ENCODE measurements around the gene SERPINB11. TPM values are rescaled to one million over a fixed set of nuclear protein-coding genes. Genes with fewer than 3 reads are reported as not detected.
"Not testable (repeated sequence)": the region's sequence is repeated elsewhere in the genome, so short reads cannot be mapped to it uniquely, and the experiment has no call there.

SERPINB11 gene
- total RNA-seq: not detected
- not detected for polyA plus RNA-seq
- long read RNA-seq, donor 1: 0 reads
- long read RNA-seq, donor 2: 0 reads

- ATAC-seq (ENCODE audit: low FRiP score) (no peak), DNase-seq (no peak)
- Histone ChIP-seq H3K27ac (ENCODE audit: low read depth in 1 of 2, low read length in 2 of 2) (no peak within 1 kb of the TSS), H3K4me3 (ENCODE audit: low read length in 2 of 2) (no peak within 1 kb of the TSS), H3K36me3 (ENCODE audit: control insufficient read depth in 1 of 2, insufficient read depth in 2 of 2, low read length in 1 of 2) (no peaks in the 10 kb centered on the region), H3K9me3 (ENCODE audit: control insufficient read depth, low read length) (no peaks in the 10 kb centered on the region), H3K27me3 (ENCODE audit: control insufficient read depth in 1 of 2, insufficient read depth in 2 of 2, low read length in 1 of 2) (no peaks in the 10 kb centered on the region), H3K4me1 (ENCODE audit: control insufficient read depth in 1 of 2, insufficient read depth in 2 of 2, low read length in 2 of 2) (no peaks in the 10 kb centered on the region)
- WGBS, 2 donors: 72 to 74% methylated on average over 2 of the region's 2 CpGs
- intact Hi-C loops (cut with DNase I): no loop called here
These were observed at the start of gene SERPINB11 for GRCh38 chr18:63702660-63703059. SERPINB11 (plus strand) TSS chr18:63702960; CDS start chr18:63710194, 7,234 bp downstream.

DNA sequence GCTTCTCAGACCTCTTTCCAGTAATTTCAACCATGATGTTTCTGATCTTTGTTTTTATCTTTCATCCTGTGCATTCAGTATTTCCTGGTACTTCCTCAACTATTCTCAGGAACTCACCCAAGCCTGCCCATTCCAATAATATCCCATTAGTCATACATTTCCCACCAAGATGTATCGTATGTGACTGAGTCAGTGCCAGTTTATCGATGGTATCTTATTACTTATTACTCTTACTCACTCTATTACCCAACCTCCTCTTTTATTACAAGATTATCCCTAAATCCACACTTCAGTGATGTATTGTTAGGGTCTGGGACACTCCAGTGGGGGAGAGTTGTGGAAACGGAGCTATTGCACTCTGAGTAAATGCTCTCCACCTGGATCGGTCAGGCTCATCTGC, 43.8 kb upstream of the SERPINB11 start:
- not testable (repeated sequence) for H3K27me3 ChIP-seq (ENCODE audit: control insufficient read depth in 1 of 2, insufficient read depth in 2 of 2, low read length in 1 of 2); H3K27ac ChIP-seq (ENCODE audit: low read depth in 1 of 2, low read length in 2 of 2); H3K9me3 ChIP-seq (ENCODE audit: control insufficient read depth, low read length); H3K4me3 ChIP-seq (ENCODE audit: low read length in 2 of 2); H3K36me3 ChIP-seq (ENCODE audit: control insufficient read depth in 1 of 2, insufficient read depth in 2 of 2, low read length in 1 of 2); DNase-seq; H3K4me1 ChIP-seq (ENCODE audit: control insufficient read depth in 1 of 2, insufficient read depth in 2 of 2, low read length in 2 of 2); ATAC-seq (ENCODE audit: low FRiP score)
- intact Hi-C loops (cut with DNase I): loop anchor here in 1 of 2 donors (10.0 kb wide), 1 partner anchor 56 kb away; no protein-coding TSS in a partner anchor
- WGBS, 2 donors: 82 to 84% methylated on average over 4 of the region's 4 CpGs

GRCh38 chr18:63661750-63662149, 41.0 kb upstream of the SERPINB11 start, which contains the start of gene SERPINB3:
SERPINB3 (minus strand) TSS chr18:63661893; CDS start chr18:63661216, 677 bp downstream.
- intact Hi-C loops (cut with DNase I); H3K9me3 ChIP-seq (ENCODE audit: control insufficient read depth, low read length); H3K4me1 ChIP-seq (ENCODE audit: control insufficient read depth in 1 of 2, insufficient read depth in 2 of 2, low read length in 2 of 2); H3K27me3 ChIP-seq (ENCODE audit: control insufficient read depth in 1 of 2, insufficient read depth in 2 of 2, low read length in 1 of 2); H3K36me3 ChIP-seq (ENCODE audit: control insufficient read depth in 1 of 2, insufficient read depth in 2 of 2, low read length in 1 of 2); ATAC-seq (ENCODE audit: low FRiP score); H3K27ac ChIP-seq (ENCODE audit: low read depth in 1 of 2, low read length in 2 of 2); DNase-seq; H3K4me3 ChIP-seq (ENCODE audit: low read length in 2 of 2): not testable (repeated sequence)
- WGBS, 2 donors: 73 to 92% methylated on average over 2 of the region's 3 CpGs

- intact Hi-C loops (cut with DNase I): no loop called here
- DNase-seq: no peak
- Histone ChIP-seq H3K9me3 (ENCODE audit: control insufficient read depth, low read length) (no peaks in the 10 kb centered on the region), H3K27me3 (ENCODE audit: control insufficient read depth in 1 of 2, insufficient read depth in 2 of 2, low read length in 1 of 2) (no peaks in the 10 kb centered on the region), H3K4me1 (ENCODE audit: control insufficient read depth in 1 of 2, insufficient read depth in 2 of 2, low read length in 2 of 2) (no peaks in the 10 kb centered on the region), H3K36me3 (ENCODE audit: control insufficient read depth in 1 of 2, insufficient read depth in 2 of 2, low read length in 1 of 2) (no peaks in the 10 kb centered on the region), H3K27ac (ENCODE audit: low read depth in 1 of 2, low read length in 2 of 2) (no peak overlapping the region), H3K4me3 (ENCODE audit: low read length in 2 of 2) (no peak overlapping the region)
- 80 to 81% methylated on average over 1 of the region's 1 CpG for WGBS, 2 donors
- ATAC-seq (ENCODE audit: low FRiP score): no peak
These were observed 38.2 kb upstream of the SERPINB11 start for GRCh38 chr18:63664571-63664970.

DNA sequence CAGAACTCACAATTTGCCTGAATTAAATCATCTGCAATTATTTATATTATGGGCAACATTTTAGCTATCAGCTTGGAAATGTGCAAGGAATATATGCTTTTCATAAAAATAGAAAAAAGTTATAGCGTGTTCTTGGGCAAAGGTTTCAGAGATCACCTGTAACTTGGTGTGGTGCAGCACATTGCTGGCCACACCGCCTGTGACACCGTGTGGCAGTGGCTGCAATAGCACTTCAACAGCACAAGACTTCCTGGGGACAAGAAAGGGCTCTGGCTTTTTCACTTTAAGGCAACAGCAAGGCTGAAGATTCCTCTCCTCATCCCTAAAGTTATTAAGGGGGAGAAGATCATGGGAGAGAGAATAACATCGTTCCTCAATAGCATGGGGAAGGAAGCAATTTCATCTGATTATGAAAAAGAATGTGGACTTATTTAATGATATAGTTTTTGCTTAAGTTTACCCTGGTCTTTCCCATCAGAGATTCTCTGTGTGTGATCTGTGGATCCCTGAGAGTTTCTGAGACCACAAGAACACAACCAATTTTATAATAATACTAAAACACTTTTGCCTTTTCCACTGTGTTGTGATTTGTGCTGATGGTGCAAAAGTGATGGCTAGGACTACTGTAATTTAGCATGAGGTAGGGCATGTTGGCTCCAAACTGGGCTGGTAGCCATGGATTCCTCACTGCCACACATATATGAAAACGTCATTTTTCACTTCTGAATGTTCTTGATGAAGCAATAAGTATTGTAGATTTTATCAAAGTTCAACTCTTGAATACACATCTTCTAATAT, 26.0 kb upstream of the SERPINB11 start:
- intact Hi-C loops (cut with DNase I): no loop called here
- WGBS, 2 donors: 24 to 32% methylated on average over 5 of the region's 5 CpGs
- Histone ChIP-seq H3K36me3 (ENCODE audit: control insufficient read depth in 1 of 2, insufficient read depth in 2 of 2, low read length in 1 of 2) (no peaks in the 10 kb centered on the region), H3K27ac (ENCODE audit: low read depth in 1 of 2, low read length in 2 of 2) (no peak overlapping the region), H3K4me1 (ENCODE audit: control insufficient read depth in 1 of 2, insufficient read depth in 2 of 2, low read length in 2 of 2) (no peaks in the 10 kb centered on the region), H3K4me3 (ENCODE audit: low read length in 2 of 2) (no peak overlapping the region), H3K27me3 (ENCODE audit: control insufficient read depth in 1 of 2, insufficient read depth in 2 of 2, low read length in 1 of 2) (peaks cover 0 to 2% of the 10 kb centered on the region in 2 donors), H3K9me3 (ENCODE audit: control insufficient read depth, low read length) (no peaks in the 10 kb centered on the region)
- ATAC-seq (ENCODE audit: low FRiP score) (no peak), DNase-seq (no peak)

DNA sequence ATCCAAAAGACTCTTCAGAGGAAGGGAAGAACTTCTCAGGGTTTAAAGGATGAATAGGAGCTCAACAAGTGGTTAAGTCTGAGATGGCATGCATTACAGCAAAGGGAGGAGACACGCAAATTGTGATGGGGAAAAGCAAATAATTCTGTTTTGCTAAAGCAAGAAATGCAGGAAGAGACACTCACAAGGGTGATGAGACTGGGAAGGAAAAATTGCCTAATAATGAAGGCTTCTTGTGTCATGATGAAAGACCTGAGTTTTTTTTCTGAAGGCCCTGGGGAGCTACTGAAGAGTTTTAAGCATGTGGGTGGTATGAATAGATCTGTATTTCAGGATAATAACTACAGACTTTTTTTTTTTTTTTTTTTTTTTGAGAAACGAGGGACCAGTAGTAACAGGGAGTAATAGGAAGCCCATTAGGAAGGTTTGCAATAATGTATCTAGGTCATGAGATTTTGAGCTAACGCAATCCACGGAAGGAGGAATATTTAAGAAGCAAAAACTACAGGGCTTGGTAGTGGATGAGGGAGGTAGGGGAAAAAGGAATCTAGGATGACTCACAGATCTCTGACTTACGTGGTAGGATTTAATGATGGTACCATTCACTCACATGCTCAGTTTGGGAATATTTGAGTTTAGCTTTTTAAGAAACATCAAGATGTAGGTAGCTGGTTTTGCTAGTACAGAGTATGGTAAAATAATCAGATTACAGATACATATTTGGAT, 25.1 kb upstream of the SERPINB11 start:
- intact Hi-C loops (cut with DNase I): no loop called here
- Histone ChIP-seq H3K9me3 (ENCODE audit: control insufficient read depth, low read length) (no peaks in the 10 kb centered on the region), H3K36me3 (ENCODE audit: control insufficient read depth in 1 of 2, insufficient read depth in 2 of 2, low read length in 1 of 2) (no peaks in the 10 kb centered on the region), H3K27me3 (ENCODE audit: control insufficient read depth in 1 of 2, insufficient read depth in 2 of 2, low read length in 1 of 2) (peaks cover 0 to 2% of the 10 kb centered on the region in 2 donors), H3K4me1 (ENCODE audit: control insufficient read depth in 1 of 2, insufficient read depth in 2 of 2, low read length in 2 of 2) (no peaks in the 10 kb centered on the region), H3K27ac (ENCODE audit: low read depth in 1 of 2, low read length in 2 of 2) (no peak overlapping the region), H3K4me3 (ENCODE audit: low read length in 2 of 2) (no peak overlapping the region)
- ATAC-seq (ENCODE audit: low FRiP score) (no peak), DNase-seq (no peak)
- 64% methylated on average over 5 of the region's 5 CpGs for WGBS, 2 donors

DNA sequence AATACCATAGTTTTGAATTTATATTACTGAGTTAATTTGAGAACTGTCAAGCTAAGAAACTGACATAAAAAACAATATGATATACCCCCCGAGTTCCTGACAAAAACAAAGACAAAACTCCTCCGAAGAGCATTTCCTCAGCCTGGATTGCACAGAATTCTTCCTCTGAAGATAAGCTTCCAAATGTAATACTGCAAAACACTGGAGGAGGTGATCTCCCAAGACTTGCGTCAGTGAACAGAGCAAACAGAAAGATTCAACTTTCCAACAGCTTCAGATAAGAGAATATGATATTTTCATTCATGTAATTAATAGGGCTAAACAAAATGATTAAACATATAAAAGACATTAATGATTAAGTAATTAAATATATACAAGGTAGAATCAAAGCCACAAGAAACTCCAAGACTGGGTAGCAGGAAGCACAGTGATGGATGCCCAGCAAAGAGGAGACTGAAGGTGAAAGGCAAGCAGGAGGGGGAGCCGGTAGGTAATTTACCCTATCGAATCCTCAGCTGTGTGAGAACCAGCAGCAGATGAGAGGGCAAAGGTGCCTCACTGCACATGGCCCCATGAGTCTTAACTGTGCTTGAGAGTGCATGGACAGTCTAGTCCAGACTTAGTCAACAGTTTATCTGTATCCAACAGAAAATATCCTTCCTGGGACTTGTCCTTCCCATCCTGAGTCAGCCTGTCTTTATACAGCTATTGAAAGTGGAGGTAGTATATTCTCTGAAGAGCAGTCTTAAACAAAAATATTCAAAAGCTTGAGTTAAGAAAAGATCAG, 22.7 kb upstream of the SERPINB11 start:
- Histone ChIP-seq H3K36me3 (ENCODE audit: control insufficient read depth in 1 of 2, insufficient read depth in 2 of 2, low read length in 1 of 2) (no peaks in the 10 kb centered on the region), H3K27me3 (ENCODE audit: control insufficient read depth in 1 of 2, insufficient read depth in 2 of 2, low read length in 1 of 2) (peaks cover 0 to 2% of the 10 kb centered on the region in 2 donors), H3K4me3 (ENCODE audit: low read length in 2 of 2) (no peak overlapping the region), H3K4me1 (ENCODE audit: control insufficient read depth in 1 of 2, insufficient read depth in 2 of 2, low read length in 2 of 2) (no peaks in the 10 kb centered on the region), H3K9me3 (ENCODE audit: control insufficient read depth, low read length) (no peaks in the 10 kb centered on the region), H3K27ac (ENCODE audit: low read depth in 1 of 2, low read length in 2 of 2) (no peak overlapping the region)
- 70 to 74% methylated on average over 5 of the region's 5 CpGs for WGBS, 2 donors
- no peak for ATAC-seq (ENCODE audit: low FRiP score)
- no peak for DNase-seq
- intact Hi-C loops (cut with DNase I): no loop called here

DNA sequence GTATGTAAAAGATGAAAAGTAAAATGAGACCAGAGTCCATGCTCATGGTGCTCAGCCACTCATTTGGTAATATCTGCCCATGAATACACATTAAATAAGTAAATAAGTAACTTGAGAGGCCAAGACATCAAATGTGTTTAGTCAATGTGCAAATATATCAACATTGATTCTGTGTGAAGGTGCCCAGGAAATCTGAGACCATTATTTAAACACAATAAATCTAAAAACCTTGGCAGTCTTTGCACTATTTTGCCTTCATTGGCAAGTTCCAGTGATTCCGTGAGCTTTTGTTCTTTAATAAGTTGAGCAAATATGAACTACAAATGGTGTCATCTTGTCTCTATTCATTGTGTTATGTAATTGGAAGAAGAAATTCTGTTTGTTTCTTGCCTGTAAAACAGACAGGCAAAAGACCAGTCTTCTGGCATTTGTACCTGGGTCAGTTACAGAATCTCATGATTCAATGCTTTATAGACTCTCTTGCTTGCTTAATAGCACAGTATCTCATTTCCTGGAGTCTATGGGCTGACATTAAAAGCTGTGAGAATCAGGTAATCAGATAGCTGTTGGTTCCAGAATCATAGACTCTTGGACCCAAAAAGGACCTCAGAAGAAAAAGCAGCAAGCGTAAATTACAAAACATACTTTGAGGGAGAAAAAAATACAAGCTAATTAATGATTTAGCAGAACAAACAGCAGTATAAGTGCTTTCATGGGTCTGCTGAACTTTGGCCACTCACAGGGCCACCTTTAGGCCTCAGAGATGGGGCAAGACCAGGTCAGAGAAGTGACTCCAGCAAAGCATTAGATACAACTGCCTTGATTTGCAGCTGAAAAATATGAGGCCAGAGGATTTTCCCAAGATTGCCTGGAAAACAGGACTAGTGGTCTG, 21.1 kb upstream of the SERPINB11 start:
- Histone ChIP-seq H3K27ac (ENCODE audit: low read depth in 1 of 2, low read length in 2 of 2) (no peak overlapping the region), H3K4me3 (ENCODE audit: low read length in 2 of 2) (no peak overlapping the region), H3K4me1 (ENCODE audit: control insufficient read depth in 1 of 2, insufficient read depth in 2 of 2, low read length in 2 of 2) (no peaks in the 10 kb centered on the region), H3K27me3 (ENCODE audit: control insufficient read depth in 1 of 2, insufficient read depth in 2 of 2, low read length in 1 of 2) (peaks cover 0 to 2% of the 10 kb centered on the region in 2 donors), H3K9me3 (ENCODE audit: control insufficient read depth, low read length) (no peaks in the 10 kb centered on the region), H3K36me3 (ENCODE audit: control insufficient read depth in 1 of 2, insufficient read depth in 2 of 2, low read length in 1 of 2) (no peaks in the 10 kb centered on the region)
- no peak for DNase-seq
- WGBS, 2 donors: 81 to 86% methylated on average over 2 of the region's 2 CpGs
- intact Hi-C loops (cut with DNase I): no loop called here
- no peak for ATAC-seq (ENCODE audit: low FRiP score)
